Stimulated activated CD8-positive, alpha-beta memory T cell treated with anti-CD3 and anti-CD28 coated beads, Interleukin-4, amount 100 ng/mL, for 4 hours (primary cell): Measurements from ENCODE around the gene PIP4K2C.

ENCODE experiments used
- DNase-seq, 2 donors: peaks; one replicate each; pipeline ENCODE4 v3.0.0-alpha.2; 2020; ENCODE audit warnings: low read depth in 2 of 2, low spot score in 1 of 2

The PIP4K2C gene

GRCh38 chr12:57590864-57591781 is at the start of gene PIP4K2C:
PIP4K2C (plus strand) TSS chr12:57591192; CDS start chr12:57591290, 98 bp downstream.
- peak; percentile 33 to 60 for DNase-seq

GRCh38 chr12:57541717-57542116 is 49.3 kb upstream of the PIP4K2C start:
- DNase-seq = no peak

GRCh38 chr12:57543581-57543980 is 47.4 kb upstream of the PIP4K2C start:
- DNase-seq = no peak

- DNase-seq = no peak
Observed at GRCh38 chr12:57545809-57546437, 45.1 kb upstream of the PIP4K2C start.

- peak; percentile 76 to 90 for DNase-seq
Observed at GRCh38 chr12:57546438-57547287, 44.3 kb upstream of the PIP4K2C start, which contains the start of gene DCTN2. DCTN2 (minus strand) TSS chr12:57547192; CDS start chr12:57547063, 129 bp downstream.

- no peak for DNase-seq
Observed at GRCh38 chr12:57547288-57548012, 43.5 kb upstream of the PIP4K2C start.

GRCh38 chr12:57548013-57548315 is 43.0 kb upstream of the PIP4K2C start:
- DNase-seq = no peak

- no peak for DNase-seq
Observed at GRCh38 chr12:57548488-57548887, 42.5 kb upstream of the PIP4K2C start.

GRCh38 chr12:57549203-57549908 is 41.6 kb upstream of the PIP4K2C start:
- DNase-seq = no peak

- peak; percentile 6 to 12 for DNase-seq
Observed at GRCh38 chr12:57549909-57550640, 40.9 kb upstream of the PIP4K2C start, which contains the start of gene KIF5A. KIF5A (plus strand) TSS chr12:57550044; CDS start chr12:57550272, 228 bp downstream.

GRCh38 chr12:57550641-57551549 is 40.1 kb upstream of the PIP4K2C start:
- DNase-seq = no peak

GRCh38 chr12:57551637-57552305 is 39.2 kb upstream of the PIP4K2C start:
- no peak for DNase-seq

- DNase-seq = no peak
Observed at GRCh38 chr12:57552306-57552651, 38.7 kb upstream of the PIP4K2C start.

- DNase-seq = no peak
Observed at GRCh38 chr12:57552835-57553313, 38.1 kb upstream of the PIP4K2C start.

- no peak for DNase-seq
Observed at GRCh38 chr12:57553343-57554202, 37.4 kb upstream of the PIP4K2C start.

GRCh38 chr12:57554453-57554852 is 36.5 kb upstream of the PIP4K2C start:
- no peak for DNase-seq

- DNase-seq = no peak
Observed at GRCh38 chr12:57554897-57555296, 36.1 kb upstream of the PIP4K2C start.
